ENCODE data around the gene TRIP12.
A peak's percentile ranks its signal among the peaks of the same experiment; 100 is the strongest.
"Not testable (repeated sequence)": the region's sequence is repeated elsewhere in the genome, so short reads cannot be mapped to it uniquely, and the experiment has no call there.

Gene TRIP12

GRCh38 chr2:229858351-229858750, 63.5 kb downstream of the TRIP12 start:
- ChIA-PET POLR2A (no interaction called here), CTCF (no interaction called here)
- no peak for TF ChIP-seq CTCF (IDR thresholded peaks at IDR 0.05; ENCODE audit: control extremely low read depth, extremely low read depth, low read depth, missing control alignments)
- DNase-seq (ENCODE audit: extremely low spot score): no peak

- CTCF ChIA-PET: interaction anchor here (1.4 to 1.8 kb wide), 2 partner anchors 10 to 28 kb away, joined by 3 to 4 read pairs; no protein-coding TSS in a partner anchor
Observed at GRCh38 chr2:229857634-229858033, 64.2 kb downstream of the TRIP12 start.

GRCh38 chr2:229856413-229856812, 65.4 kb downstream of the TRIP12 start:
- peak; percentile 70 for DNase-seq (ENCODE audit: extremely low spot score)
- CTCF ChIA-PET: interaction anchor here (1.0 to 1.9 kb wide), 7 partner anchors 9 to 152 kb away, joined by 3 to 10 read pairs (median 4); no protein-coding TSS in a partner anchor
- TF ChIP-seq CTCF (IDR thresholded peaks at IDR 0.05; ENCODE audit: control extremely low read depth, extremely low read depth, low read depth, missing control alignments): no peak
- POLR2A ChIA-PET: no interaction called here

More at GRCh38 chr2:229857634-229858033, 64.2 kb downstream of the TRIP12 start:
- POLR2A ChIA-PET: no interaction called here
- TF ChIP-seq CTCF (IDR thresholded peaks at IDR 0.05; ENCODE audit: control extremely low read depth, extremely low read depth, low read depth, missing control alignments): no peak
- no peak for DNase-seq (ENCODE audit: extremely low spot score)

DNA sequence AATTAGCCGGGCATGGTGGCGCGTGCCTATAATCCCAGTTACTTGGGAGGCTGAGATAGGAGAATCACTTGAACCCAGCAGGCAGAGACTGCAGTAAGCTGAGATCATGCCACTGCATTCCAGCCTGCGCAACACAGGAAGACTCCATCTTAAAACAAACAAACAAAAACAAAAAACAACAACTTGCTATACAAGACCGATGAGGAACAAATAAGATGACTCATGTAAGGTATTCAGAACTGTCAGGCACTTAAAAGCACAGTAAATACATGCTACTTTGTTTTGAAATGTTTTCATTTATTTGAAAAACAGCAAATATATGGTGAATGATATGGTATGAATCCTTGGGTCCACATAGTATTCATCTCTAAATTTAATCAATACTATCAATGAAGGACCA, 66.7 kb downstream of the TRIP12 start:
- DNase-seq (ENCODE audit: extremely low spot score): no peak
- POLR2A ChIA-PET: no interaction called here
- no peak for TF ChIP-seq CTCF (IDR thresholded peaks at IDR 0.05; ENCODE audit: control extremely low read depth, extremely low read depth, low read depth, missing control alignments)
- CTCF ChIA-PET: interaction anchor here (1.4 kb wide), 1 partner anchor 74 kb away, joined by 5 read pairs; no protein-coding TSS in a partner anchor

DNA sequence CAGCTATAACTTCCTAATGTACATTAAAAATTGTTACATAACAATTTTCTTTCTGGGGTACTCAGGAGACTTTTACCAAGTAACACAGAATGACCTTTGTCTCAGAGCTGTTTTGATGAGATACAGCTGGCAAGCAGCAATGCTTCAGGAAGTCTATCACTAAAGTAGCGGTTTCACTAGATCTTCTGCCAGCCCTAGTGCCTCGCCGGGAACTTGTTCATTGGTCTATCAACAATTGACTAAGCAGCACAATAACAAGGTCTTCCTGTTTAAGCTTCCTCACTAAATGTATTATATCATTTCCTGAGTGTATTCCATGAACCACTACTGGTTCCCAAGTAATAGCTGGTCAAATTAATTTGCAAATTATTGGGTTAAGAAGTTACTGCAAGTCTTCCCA, 69.2 kb downstream of the TRIP12 start:
- ChIA-PET CTCF (interaction anchor here (1.0 to 4.5 kb wide), 11 partner anchors 10 to 307 kb away, joined by 3 to 13 read pairs (median 4); no protein-coding TSS in a partner anchor), POLR2A (no interaction called here)
- no peak for TF ChIP-seq CTCF (IDR thresholded peaks at IDR 0.05; ENCODE audit: control extremely low read depth, extremely low read depth, low read depth, missing control alignments)
- DNase-seq (ENCODE audit: extremely low spot score): peak; percentile 18

DNA sequence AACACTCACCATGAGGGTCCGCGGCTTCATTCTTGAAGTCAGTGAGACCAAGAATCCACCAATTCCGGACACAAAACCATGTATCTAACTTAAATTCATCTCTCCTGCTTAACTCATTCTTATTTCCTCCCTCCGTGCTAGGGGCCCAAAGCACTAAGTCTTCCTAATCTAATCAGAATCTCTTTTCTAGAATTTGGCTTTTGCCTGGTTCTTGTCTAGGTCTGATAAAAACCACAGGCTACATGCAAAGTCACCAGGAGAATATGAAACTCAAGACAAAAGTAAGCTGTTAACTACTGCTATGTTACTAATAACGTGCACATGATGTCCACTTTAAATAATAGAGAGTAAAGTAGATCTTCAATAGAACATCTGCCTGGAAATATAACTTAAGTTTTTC, 69.9 kb downstream of the TRIP12 start:
- ChIA-PET POLR2A (no interaction called here), CTCF (interaction anchor here (1.0 to 4.5 kb wide), 10 partner anchors 11 to 308 kb away, joined by 3 to 13 read pairs (median 4); no protein-coding TSS in a partner anchor)
- TF ChIP-seq CTCF (IDR thresholded peaks at IDR 0.05; ENCODE audit: control extremely low read depth, extremely low read depth, low read depth, missing control alignments): no peak
- DNase-seq (ENCODE audit: extremely low spot score): no peak

GRCh38 chr2:229850355-229851275, 71.2 kb downstream of the TRIP12 start:
- POLR2A ChIA-PET; DNase-seq (ENCODE audit: extremely low spot score): not testable (repeated sequence)
- CTCF ChIA-PET: interaction anchor here (1.6 to 4.5 kb wide), 3 partner anchors 12 to 17 kb away, joined by 4 to 13 read pairs (median 5); no protein-coding TSS in a partner anchor

All from GM10248 (cell line).